SW480 (cell line): ENCODE data around the gene ANKRD31.
"Not testable (repeated sequence)": the region's sequence is repeated elsewhere in the genome, so short reads cannot be mapped to it uniquely, and the experiment has no call there.

ENCODE experiments used
- DNase-seq: peaks from one replicate; pipeline ENCODE4 v3.0.0-alpha.2; 2016; ENCODE audit warnings: low spot score

Gene ANKRD31

DNA sequence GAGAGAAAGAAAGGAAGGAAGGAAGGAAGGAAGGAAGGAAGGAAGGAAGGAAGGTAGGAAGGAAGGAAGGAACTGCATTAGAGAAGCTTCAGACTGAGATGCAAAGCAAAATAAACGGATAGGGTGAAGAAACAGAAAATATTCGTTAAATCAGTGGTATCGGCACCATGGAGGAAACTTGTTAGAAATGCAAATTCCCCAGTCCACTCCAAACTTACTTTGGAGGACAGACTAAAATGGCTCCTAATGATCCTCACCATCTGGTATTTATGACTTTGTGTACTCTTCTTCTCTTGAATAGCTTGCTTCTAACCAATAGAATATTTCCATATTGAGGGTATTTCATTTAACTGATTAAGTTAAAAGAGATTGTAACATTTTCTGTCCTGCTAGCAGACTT is 96.4 kb downstream of the ANKRD31 start:
- DNase-seq: no peak

DNA sequence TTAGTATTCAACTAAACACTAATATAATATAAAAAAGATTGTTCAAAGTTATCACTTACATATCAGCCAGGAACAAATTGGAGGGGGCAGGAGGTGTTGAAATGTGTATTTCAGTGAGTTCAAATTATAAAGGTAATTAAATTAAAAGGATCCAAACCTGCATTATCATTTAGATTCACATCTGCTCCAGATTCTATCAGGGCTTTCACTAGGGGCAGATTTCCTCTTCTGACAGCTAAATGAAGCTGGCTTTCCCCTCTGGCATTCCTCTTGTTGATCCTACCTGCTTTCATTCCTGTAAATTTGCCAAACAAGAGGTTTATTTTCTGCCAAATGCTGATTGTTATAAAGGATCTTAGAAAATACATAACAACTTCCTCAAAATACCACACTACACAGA is 98.0 kb downstream of the ANKRD31 start:
- DNase-seq: no peak

DNA sequence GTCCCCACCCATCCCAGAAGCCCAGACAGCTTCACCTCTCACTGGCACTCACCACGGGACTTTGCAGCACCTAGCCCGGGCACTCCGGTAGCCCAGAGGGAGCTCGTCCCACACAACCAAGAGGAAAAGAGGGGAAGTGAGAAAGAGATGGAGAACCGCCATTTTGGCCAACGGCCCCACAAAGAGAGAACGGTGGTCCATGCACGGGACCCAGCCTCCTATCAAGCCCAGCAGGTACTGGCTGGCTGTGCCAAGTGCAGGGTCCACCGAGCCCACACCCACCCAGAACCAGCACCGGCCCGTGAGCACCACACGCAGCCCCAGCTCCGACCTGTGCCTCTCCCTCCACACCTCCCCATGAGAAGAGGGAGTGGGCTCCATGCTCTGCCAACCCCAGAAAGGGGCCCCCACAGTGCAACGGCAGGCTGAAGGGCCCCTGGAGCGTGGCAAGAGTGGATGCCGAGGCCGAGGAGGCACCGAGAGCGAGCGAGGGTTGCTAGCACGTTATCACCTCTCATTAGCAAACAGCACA is 105.8 kb downstream of the ANKRD31 start:
- no peak for DNase-seq

DNA sequence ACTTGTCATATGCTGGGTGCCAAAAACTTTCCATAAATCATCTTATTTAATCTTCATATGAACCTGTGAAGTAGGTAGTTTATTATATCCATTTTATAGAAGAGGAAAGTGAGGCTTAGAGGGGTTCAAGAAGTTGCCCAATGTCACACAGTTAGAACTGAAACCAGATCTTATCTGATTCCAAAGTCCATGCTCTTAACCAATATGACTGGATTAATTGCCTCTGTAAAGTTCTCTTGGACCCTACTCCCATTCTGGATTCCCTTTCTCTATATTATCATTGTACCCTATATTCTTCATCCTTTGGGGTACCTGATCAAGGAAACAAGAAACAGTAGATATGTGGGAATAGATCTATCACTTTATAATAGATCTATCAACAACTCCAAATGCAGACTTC is 119.8 kb downstream of the ANKRD31 start:
- DNase-seq: no peak

DNA sequence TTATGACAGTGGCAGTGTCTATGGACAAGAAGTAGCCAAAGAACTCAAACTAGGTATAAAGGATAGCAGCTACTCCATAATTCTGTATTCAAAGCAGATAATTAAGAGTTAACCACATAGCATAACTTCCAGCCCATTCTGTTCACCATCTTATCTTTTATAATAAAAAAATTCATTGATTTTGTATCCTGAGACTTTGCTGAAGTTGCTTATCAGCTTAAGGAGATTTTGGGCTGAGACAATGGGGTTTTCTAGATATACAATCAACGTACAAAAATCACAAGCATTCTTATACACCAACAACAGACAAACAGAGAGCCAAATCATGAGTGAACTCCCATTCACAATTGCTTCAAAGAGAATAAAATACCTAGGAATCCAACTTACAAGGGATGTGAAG is 122.4 kb downstream of the ANKRD31 start:
- not testable (repeated sequence) for DNase-seq

DNA sequence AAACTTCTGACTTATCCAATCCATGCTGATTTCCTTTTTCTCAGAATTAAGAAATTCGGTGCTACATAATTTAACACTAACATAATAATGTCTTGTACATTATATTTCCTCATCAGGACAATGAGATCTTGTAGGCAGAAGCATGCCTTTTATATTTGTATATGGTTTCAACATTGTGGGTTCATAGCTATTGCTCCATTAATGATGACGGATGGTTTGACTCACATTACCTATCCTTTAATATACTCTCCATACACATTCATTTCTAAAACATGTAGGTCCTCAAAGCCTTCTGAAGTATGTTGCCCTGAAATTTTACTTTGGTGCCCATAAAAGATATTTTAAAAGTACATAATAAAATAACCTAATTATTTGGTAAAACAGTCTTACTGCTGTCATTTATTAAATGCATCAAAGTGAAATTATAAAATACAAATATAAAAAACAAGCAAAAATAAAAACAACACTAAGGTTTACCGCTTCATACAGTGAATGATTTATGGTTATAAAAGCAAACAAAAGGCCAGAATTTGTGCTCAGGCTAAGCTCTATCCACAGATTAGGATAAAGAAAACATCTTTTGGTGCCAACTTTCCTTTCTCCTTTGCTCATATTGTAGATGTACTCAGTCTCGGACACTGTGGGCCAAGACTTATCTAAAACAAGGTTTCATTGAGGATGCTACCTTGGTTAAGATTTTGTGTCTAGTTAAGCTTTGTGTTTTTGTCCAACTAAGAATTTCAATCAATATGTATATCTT is 123.1 kb downstream of the ANKRD31 start:
- DNase-seq: no peak

DNA sequence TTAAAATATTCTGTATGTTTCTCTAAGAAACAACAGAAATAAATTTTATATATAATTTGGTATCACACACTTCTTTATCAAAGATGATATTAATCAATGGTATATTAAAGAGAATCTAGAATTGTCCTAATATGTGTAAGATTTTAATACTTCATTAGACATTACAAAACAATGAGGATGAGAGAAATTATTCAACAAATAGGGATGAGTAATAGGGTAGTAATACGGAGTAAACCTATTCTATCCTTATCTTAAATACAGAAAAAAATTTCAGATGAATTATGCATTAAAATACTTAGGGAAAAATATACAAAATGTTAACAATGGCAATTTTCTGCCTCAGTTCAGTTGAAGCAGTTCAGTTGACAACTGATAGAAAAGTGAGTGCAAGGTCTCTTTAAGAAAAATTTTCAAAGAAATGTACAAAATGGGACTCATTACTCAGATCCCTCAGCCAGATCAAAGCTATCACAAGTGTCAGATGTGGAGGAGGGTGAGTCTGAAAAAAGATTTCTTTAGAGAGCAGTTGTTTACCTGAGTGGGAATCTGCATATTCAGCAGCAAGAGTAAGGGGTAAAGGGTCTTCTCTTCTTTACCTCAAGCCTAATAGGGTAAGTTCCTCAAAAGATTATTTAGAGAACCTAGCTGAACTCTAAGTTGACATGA is 127.6 kb downstream of the ANKRD31 start:
- no peak for DNase-seq

DNA sequence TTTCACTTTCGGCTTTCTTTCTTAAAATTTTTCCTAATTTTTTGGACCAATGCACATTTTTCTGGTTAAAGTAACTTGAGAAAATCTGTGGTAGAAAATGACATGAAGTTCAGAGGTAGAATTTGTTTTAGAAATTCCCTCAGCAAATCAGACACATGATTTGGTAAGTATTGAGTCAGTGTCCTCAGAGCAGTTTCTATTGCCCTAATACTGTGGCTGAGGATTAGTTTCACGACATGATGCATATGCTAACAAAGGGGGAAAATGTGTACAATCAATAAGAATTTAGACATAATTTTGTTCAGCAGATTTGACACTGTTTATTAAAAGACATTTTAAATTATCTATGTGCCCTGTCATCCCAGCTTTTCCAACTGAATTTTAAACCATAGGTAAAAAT is 128.2 kb downstream of the ANKRD31 start:
- no peak for DNase-seq

DNA sequence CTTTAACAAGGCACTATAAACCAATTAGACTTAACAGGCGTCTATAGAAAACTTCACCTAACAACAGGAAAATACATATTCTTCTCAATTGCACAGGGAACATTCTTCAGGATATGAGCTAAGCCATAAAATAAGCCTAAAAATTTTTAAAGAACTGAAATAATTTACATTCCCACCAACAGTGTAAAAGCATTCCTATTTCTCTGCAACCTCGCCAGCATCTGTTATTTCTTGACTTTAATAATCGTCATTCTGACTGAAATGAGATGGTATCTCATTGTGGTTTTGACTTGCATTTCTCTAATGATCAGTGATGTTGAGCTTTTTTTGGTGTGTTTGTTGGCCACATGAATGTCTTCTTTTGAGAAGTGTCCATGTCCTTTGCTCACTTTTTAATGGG is 140.7 kb downstream of the ANKRD31 start:
- DNase-seq: not testable (repeated sequence)

DNA sequence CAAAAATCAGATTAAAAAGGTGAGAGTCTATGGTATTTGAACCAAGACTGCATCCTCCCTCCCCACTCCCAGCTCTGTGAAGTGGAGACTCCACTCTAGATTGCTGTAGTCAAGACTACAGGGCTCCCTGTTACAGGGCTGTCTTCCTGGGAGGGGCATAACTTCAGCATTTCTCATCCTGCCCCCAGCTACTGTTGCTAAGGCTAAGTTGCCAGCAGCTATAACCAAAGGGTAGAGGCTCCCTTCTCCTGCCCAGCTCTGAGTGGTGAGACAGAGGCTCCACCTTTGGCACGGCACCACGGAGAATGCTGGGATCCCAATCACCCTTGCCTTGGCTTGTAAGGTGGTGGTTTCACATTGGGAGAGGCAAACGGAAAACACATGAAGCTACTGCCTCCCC is 145.1 kb downstream of the ANKRD31 start:
- DNase-seq: no peak

DNA sequence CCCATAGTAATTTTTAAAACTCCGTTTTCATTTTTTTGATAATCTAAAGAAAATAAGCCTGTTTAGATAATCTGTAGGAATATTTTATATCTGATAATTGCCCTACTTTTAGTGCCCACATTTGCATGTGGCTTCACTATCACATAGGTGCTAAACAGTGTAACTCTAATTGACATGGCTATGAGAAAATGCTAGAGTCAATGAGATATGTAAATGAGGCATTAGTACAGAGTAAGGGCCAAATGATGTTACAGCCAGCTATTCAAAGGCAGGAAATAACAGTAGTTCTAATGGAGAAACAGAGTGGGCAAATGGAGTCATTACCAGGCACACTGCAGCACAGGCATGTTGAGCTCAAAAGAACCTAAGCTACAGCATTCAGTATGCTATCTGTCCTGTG is 147.0 kb downstream of the ANKRD31 start:
- DNase-seq: no peak

DNA sequence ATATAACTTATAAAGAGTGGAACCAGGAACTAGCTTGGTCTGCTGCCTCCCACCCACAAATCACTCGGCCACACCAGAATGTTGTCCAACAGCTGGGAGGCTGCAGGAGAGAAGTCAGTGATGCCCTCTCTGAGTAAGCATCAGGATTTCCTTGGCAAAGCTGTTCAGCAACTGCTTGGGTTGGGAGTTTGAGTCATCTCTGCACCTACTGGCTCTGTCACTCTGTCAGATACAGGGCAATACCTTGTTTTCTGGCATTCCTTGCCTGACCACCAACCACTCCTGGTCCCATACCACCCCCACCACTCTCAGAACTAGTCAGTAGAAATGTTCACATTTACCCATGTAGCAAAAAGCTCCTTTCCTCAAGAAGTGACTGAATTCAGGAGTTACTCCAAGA is 147.5 kb downstream of the ANKRD31 start:
- DNase-seq: no peak

DNA sequence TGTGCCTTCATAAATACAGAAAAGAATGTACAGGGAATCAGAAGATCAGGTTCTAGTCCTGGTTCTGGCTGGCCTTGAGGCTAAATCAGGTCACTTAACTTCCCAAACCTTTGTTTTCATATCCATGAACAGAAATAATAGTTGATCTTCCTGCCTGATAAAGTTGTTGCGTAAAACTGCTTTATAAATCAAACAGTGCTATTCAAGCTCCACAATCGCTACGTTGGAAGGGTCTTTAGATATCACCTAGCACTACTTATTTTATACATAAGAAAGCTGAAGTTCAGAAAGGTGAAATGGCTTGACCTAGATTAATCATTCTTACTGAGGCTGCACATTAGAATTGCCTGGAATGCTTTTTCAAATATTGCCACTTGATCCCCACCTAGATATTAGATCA is 148.0 kb downstream of the ANKRD31 start:
- no peak for DNase-seq

DNA sequence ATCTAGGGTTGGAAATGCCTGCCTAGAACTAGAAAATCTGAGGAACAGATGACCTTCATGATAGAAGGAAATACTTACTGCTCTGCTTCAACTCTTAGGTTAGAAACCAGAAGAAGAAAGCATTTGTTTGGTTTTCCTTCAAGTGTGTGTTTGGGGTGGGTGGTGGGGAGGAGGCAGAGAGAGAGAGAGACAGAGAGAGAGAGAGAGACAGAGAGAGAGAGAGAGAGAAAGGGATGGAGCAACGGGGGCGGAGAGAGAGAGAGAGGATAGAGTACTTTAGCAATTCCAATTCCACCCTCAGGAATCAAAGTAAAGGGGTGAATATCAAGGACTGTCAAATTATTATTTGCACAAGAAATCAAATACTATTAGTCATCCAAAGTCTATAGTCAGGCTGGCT is 155.2 kb downstream of the ANKRD31 start:
- no peak for DNase-seq

DNA sequence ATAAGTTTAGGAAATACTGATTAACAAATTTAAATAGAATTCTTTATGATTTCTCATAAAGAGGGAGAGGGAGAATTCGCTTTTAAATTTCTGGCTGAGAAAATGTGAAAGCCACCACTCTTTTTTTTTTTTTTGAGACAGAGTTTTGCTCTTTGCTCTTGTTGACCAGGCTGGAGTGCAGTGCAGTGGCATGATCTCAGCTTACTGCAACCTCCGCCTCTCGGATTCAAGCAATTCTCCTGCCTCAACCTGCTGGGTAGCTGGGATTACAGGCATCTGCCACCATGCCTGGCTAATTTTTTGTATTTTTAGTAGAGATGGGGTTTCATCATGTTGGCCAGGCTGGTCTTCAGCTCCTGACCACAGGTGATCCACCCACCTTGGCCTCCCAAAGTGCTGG is 157.3 kb downstream of the ANKRD31 start:
- not testable (repeated sequence) for DNase-seq

DNA sequence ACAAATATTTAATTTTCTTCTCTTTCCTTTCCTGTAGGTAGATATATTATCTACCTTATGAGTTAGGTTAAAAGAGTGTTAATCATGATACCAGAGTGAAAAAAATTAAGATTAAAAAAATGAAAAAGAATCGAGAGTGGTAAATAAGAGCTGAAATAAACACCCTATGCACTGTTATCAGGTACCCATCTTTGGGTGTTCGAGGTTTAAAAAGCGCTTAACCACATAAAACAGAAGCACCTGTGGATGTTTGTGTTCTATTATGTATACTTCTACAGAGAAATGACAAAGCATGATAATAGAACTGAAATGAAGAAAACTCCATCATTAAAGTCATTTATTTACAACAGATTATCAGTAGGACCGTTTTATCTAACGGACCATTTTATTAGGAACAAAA is 158.7 kb downstream of the ANKRD31 start:
- no peak for DNase-seq

DNA sequence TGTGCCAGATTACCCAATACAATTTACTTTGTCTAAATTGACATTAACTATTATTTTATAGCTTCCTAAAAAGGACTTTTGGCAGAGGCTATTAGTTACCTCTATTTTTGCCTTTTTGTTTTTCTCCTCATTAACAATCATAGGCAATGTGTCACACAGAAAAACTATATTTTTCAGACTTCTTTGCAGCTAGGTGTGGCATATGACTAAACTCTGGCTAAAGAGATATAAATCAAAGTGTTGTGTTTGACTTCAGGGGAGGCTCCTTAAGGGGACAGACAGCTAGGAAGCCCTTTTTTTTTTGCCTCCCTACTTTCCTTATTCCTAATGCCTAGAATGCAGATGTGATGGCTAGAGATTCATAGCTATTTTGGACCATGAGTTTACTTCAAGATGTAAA is 164.6 kb downstream of the ANKRD31 start:
- DNase-seq: no peak

DNA sequence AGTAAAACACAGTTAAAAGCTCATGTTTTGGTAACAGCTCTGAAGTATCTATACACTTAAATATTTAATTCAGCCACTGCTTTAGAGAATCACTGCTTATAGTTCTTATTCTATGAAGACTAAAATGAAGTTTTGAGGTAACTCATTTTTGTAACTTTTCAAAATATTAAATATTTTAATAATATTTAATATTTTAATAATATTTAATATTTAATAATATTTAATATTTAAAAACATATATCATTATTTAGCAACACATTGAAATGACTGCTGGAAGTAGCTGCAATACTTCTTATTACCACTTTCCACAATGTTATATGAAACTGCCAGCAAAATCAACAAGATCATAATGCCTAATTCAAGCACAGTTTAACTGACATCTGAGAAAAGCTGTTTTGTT is 165.6 kb downstream of the ANKRD31 start:
- DNase-seq: no peak

DNA sequence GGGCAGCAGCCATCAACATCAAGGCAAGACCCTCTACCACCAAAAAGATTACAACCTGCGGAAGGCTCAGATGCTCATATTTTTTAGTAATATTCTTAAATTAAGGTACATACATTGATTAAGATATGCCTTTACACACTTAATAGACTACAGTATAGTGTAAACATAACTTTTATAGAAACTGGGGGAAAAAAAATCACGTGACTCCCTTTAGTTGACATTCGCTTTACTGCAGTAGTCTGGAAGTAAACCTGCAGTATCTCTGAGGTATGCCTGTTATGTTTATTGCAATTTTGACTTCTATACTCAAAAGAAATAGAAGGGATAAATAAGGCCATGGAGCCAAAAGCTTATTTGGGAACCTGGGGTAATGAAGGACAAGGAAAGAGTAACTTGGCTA is 169.2 kb downstream of the ANKRD31 start:
- no peak for DNase-seq

DNA sequence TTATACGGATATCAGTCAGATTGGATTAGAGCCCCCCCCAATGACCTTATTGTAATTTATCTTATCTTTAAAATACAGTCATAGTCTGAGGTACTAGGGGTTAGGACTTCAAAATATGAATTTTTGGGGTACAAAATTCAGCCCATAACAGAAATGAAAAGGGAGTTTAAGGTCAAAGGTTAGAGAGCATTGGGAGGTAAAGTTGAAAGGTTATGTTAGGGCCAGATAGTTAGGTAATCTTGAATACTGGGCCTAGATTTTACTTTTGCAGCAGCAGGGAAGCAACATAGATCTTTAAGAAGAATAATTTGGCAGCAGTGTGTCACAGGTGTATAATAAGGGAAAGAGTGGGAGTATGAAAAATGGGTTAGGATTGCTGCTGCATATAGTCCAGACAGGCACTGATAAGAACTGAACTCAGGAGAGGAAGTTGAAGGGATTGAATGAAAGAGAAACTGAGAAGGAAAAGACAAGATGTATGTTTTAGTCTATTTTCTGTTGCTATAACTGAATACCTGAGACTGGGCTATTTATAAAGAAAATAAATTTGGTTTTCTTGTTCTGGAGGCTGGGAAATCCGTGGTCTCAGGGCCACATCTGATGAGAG is 173.7 kb downstream of the ANKRD31 start:
- no peak for DNase-seq

DNA sequence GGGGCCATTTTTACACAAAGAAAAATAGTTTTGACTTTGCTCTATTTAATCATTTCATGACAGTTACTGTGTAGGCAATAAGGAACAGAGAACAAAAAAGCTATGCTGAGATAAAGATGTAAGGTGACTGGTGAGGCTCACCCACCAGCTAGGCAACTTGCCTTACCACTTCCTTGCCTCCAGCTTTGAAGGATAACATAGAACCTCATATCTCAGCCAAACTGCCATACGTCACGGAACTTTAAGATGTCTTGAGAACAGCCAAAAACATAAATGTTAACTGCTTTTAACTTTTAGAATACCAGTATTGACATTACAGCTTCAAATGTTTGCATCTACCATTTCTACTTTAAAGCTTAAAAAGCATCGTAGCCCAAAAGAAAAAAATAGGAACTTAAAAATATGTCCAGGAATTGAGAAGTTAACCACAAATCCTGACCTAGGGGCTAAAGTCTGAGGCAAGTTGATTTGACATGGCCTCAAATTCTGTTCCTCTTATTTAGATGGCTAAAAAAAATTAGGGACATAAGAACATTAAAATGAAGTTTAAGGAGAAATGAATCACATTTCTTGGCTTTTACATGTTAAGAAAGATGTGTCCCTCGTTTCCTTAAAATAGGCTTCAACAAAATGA is 176.6 kb downstream of the ANKRD31 start:
- no peak for DNase-seq

DNA sequence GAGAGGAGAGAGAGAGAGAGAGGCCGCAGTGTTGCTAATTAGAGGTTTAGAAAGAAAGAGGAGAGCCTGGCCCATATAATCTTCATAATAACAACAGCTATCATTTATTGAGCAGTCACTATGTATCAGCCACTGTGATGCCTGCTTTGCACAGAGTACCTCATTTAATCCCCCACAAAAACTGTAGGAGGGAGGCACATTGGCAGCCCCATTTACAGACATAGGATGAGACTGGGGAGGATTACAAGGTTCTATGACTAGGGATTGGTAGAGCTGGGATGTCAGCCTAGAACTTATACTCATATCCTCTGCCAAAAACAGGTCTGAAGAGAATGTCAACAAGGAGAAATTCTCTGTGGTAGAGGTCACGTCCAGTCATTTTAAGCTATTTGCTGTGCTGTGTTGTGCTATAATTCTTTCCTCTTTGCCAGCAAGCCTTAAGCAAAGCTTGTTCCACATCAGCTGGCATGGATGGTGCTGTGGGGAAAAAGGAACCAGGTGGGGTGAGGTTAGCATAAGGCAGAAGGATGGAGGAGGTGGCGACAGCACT is 177.6 kb downstream of the ANKRD31 start:
- DNase-seq: no peak
